K562 (cell line): ENCODE results near the gene SLC48A1. TPM values are rescaled to one million over a fixed set of nuclear protein-coding genes. Genes with fewer than 3 reads are reported as not detected.
A peak's percentile ranks its signal among the peaks of the same experiment; 100 is the strongest.

Experiments
- ATAC-seq: fragments of 200-7000 bp; cut with Tn5 transposase; 3 replicates; pipeline ENCODE4 v1.9.1; 2020; ENCODE audit warnings: moderate library complexity
- BruUV-seq: library from RNA; stranded (reverse); fragments of 400-500 nt; replicated peaks from 2 replicates; lab custom pipeline; 2021; lab: Mats Ljungman, UMichigan
- CTCF ChIA-PET: fragments of 300-600 bp; formaldehyde crosslinking; extraction: SDS; loops from one replicate; lab custom pipeline; 2021; ENCODE audit warnings: low intra/inter-chr PET ratio; lab: Yijun Ruan, JAX
- POLR2A ChIA-PET: fragments of 300-600, 350-650 bp; sonication (Branson Sonifier 250); formaldehyde crosslinking; extraction: SDS; loops from one replicate; lab custom pipeline; 2021; ENCODE audit warnings: antibody characterized with exemption, inconsistent platforms; lab: Yijun Ruan, JAX
- DNase-seq, 4 experiments: peaks; one replicate each; pipeline versions ENCODE4 v3.0.0 to v3.0.0-alpha.2; 2011 to 2018; ENCODE audit warnings: low spot score in 3 of 4, mixed read lengths in 3 of 4; ENCODE audit errors: extremely low read depth in 1 of 4
- FAIRE-seq: peaks from 2 replicates; lab custom pipeline; 2011; peaks lifted over from hg19 to GRCh38; lab: Jason Lieb, UNC
- H2AFZ ChIP-seq: 2 replicates; pipeline ENCODE4 v1.6.0; 2011; ENCODE audit warnings: low read depth, low read length, control low read depth, inconsistent platforms
- H3K27ac ChIP-seq: fragments of 200-600 bp; 3 replicates; pipeline ENCODE4 v1.8.0; 2011; ENCODE audit warnings: low read depth, mild to moderate bottlenecking, control low read depth, inconsistent platforms, low read length, moderate library complexity, mixed read lengths; ENCODE audit errors: extremely low read depth
- H3K27me3 ChIP-seq, 2 experiments: fragments of 300-600 bp in 1 of 2; 2 replicates in 1 of 2; 3 replicates in 1 of 2; pipeline versions ENCODE4 v1.6.0 to v1.8.0; 2011; ENCODE audit warnings: inconsistent platforms in 2 of 2, low read length in 2 of 2, mild to moderate bottlenecking in 1 of 2, mixed read lengths in 1 of 2, moderate library complexity in 1 of 2; ENCODE audit not compliant: control insufficient read depth in 2 of 2, insufficient read depth in 2 of 2
- H3K36me3 ChIP-seq: fragments of 300-600 bp; 3 replicates; pipeline ENCODE4 v1.8.0; 2011; ENCODE audit warnings: mild to moderate bottlenecking, low read length, inconsistent platforms; ENCODE audit not compliant: control insufficient read depth, insufficient read depth
- H3K4me1 ChIP-seq, 2 experiments: fragments of 200-600 bp in 1 of 2; replicated peaks in 1 of 2; 2 replicates in 1 of 2; 3 replicates in 1 of 2; pipeline versions ENCODE4 v1.5.1 to v1.8.0; 2011; ENCODE audit warnings: inconsistent platforms in 2 of 2, low read length in 2 of 2, mild to moderate bottlenecking in 1 of 2, mixed read lengths in 1 of 2, moderate library complexity in 1 of 2; ENCODE audit not compliant: control insufficient read depth in 2 of 2, insufficient read depth in 2 of 2
- H3K4me2 ChIP-seq: 2 replicates; pipeline ENCODE4 v1.6.1; 2011; ENCODE audit warnings: low read length, control low read depth, inconsistent platforms, mixed read lengths; ENCODE audit not compliant: insufficient read depth
- H3K4me3 ChIP-seq: fragments of 200-600 bp; sonication (generic), shearing (Covaris generic); 2 replicates; pipeline ENCODE4 v1.5.1; 2016; ENCODE audit warnings: control low read depth, inconsistent platforms
- H3K79me2 ChIP-seq: fragments of 200-600 bp; 3 replicates; pipeline ENCODE4 v1.8.0; 2011; ENCODE audit warnings: low read length, inconsistent platforms; ENCODE audit not compliant: control insufficient read depth, insufficient read depth
- H3K9ac ChIP-seq, 2 experiments: 2 replicates each; pipeline versions ENCODE4 v1.6.0 to v1.6.1; 2011; ENCODE audit warnings: low read depth in 2 of 2, low read length in 2 of 2, control low read depth in 1 of 2, inconsistent platforms in 1 of 2, mild to moderate bottlenecking in 1 of 2, mixed read lengths in 1 of 2; ENCODE audit not compliant: insufficient read depth in 1 of 2
- H3K9me1 ChIP-seq: one replicate; pipeline ENCODE4 v1.6.0; 2011; ENCODE audit warnings: inconsistent platforms, mild to moderate bottlenecking, low read length, moderate library complexity; ENCODE audit not compliant: control insufficient read depth, insufficient read depth
- H3K9me3 ChIP-seq: replicated peaks from 2 replicates; pipeline ENCODE4 v1.5.1; 2011; ENCODE audit warnings: low read depth, low read length, inconsistent platforms; ENCODE audit not compliant: control insufficient read depth, insufficient read depth
- H4K20me1 ChIP-seq: replicated peaks from 2 replicates; pipeline ENCODE4 v1.6.1; 2011; ENCODE audit warnings: low read length, inconsistent platforms, mixed read lengths; ENCODE audit not compliant: control insufficient read depth, insufficient read depth
- HNRNPL ChIP-seq: fragments of 200-400 bp; formaldehyde crosslinking; IDR thresholded peaks from 2 replicates; pipeline ENCODE4 v1.6.1; 2017; ENCODE audit warnings: low read depth, mild to moderate bottlenecking, low read length
- PHF21A ChIP-seq: fragments of 450-650 bp; IDR thresholded peaks from 2 replicates; pipeline ENCODE4 v1.6.1; 2017; ENCODE audit warnings: low read depth, borderline replicate concordance
- POLR2A ChIP-seq: fragments of 450-650 bp; conservative IDR thresholded peaks from 2 replicates; pipeline ENCODE4 v1.6.1; 2016
- POLR2G ChIP-seq: fragments of 200-400 bp; formaldehyde crosslinking; IDR thresholded peaks from 2 replicates; pipeline ENCODE4 v1.6.1; 2017; ENCODE audit warnings: low read depth, mild to moderate bottlenecking, antibody characterized with exemption, low read length, moderate library complexity
- RAD51 ChIP-seq: fragments of 450-650 bp; IDR thresholded peaks from 2 replicates; pipeline ENCODE4 v1.7.1; 2016; ENCODE audit warnings: low read depth, mild to moderate bottlenecking, borderline replicate concordance
- RBFOX2 ChIP-seq: fragments of 200-400 bp; formaldehyde crosslinking; IDR thresholded peaks from 2 replicates; pipeline ENCODE4 v1.6.1; 2017; ENCODE audit warnings: low read depth, mild to moderate bottlenecking, low read length, moderate library complexity
- RBM22 ChIP-seq: fragments of 200-400 bp; formaldehyde crosslinking; IDR thresholded peaks from 2 replicates; pipeline ENCODE4 v1.6.1; 2018; ENCODE audit warnings: low read length, low read depth; ENCODE audit not compliant: poor library complexity, severe bottlenecking
- TARDBP ChIP-seq: fragments of 450-650 bp; IDR thresholded peaks from 2 replicates; pipeline ENCODE4 v1.6.1; 2016
- ZFP30 ChIP-seq: fragments of 250-450 bp; sonication (Bioruptor Pico); IDR thresholded peaks from 2 replicates; pipeline ENCODE4 v1.8.0; 2022; ENCODE audit warnings: moderate library complexity, mild to moderate bottlenecking, inconsistent platforms, borderline replicate concordance
- ZNF444 ChIP-seq: fragments of 250-450 bp; sonication (Bioruptor Pico); IDR thresholded peaks from 2 replicates; pipeline ENCODE4 v1.4.0; 2020; ENCODE audit warnings: mild to moderate bottlenecking, moderate library complexity
- WGBS: fragments of 100-300 bp; shearing (Covaris generic); methylation state at CpG from one replicate; pipeline ENCODE4 v1.1.6; 2016; ENCODE audit warnings: low coverage, mixed read lengths; ENCODE audit not compliant: insufficient coverage; ENCODE audit errors: missing lambda C conversion rate; 5-methylcytosine and 5-hydroxymethylcytosine counted together
- in situ Hi-C: fragments of 300-500 bp; cut with MboI; formaldehyde crosslinking; loops from 4 replicates; pipeline ENCODE4 v1.15.0; 2018; ENCODE audit warnings: inconsistent platforms, mixed read lengths
- intact Hi-C: fragments of 100-400 bp; cut with micrococcal nuclease; formaldehyde crosslinking; loops from 2 replicates; pipeline ENCODE4 v1.14.2; 2022
- polyA plus RNA-seq, 8 experiments: library from polyadenylated mRNA; depleted of rRNA in 4 of 8; stranded (reverse) in 5 of 8; unstranded in 3 of 8; fragments of >200 nt; fragmentation: Nextera tagmentation in 2 of 8; fragmentation: Illumina TruSeq in 1 of 8; extraction: Ambion mirVana in 2 of 8; extraction: Trizol in 1 of 8; gene quantifications; 2 replicates each; pipeline versions ENCODE4 v1.2.1 to v1.2.3, GENCODE V29; 2011 to 2014; ENCODE audit warnings: inconsistent platforms in 1 of 8, missing spikeins in 1 of 8
- total RNA-seq, 7 experiments: library from RNA; depleted of rRNA in 6 of 7; stranded (reverse); fragments of >200 nt in 6 of 7; fragmentation: Illumina TruSeq in 2 of 7; extraction: Trizol in 2 of 7; gene quantifications; 2 replicates each; pipeline versions ENCODE4 v1.2.1 to v1.2.3, GENCODE V29; 2011 to 2021; ENCODE audit warnings: low replicate concordance in 1 of 7
- TF ChIP-seq, protein P1 (sequence below): sonication (generic); formaldehyde crosslinking; IDR thresholded peaks from 2 replicates; pipeline ENCODE4 v1.8.1; 2023; ENCODE audit warnings: mild to moderate bottlenecking, missing genetic modification reagents
- TF ChIP-seq, protein P2 (sequence below), 3 experiments: IDR thresholded peaks in 2 of 3; conservative IDR thresholded peaks in 1 of 3; 2 replicates each; pipeline ENCODE4 v1.5.1; 2011 to 2012; ENCODE audit warnings: low read length in 3 of 3, mild to moderate bottlenecking in 3 of 3, control low read depth in 2 of 3, improper control_type of control experiment in 1 of 3, inconsistent platforms in 1 of 3, low read depth in 1 of 3, mixed read lengths in 1 of 3, moderate library complexity in 1 of 3; ENCODE audit not compliant: insufficient read depth in 2 of 3

SLC48A1 gene
- total and polyA plus RNA-seq, 9 of the 15 experiments (the other 6 are each of a cell fraction or from before 2014, with no cell fraction given): 10.7 to 37.5 (median 18.7) TPM

DNA sequence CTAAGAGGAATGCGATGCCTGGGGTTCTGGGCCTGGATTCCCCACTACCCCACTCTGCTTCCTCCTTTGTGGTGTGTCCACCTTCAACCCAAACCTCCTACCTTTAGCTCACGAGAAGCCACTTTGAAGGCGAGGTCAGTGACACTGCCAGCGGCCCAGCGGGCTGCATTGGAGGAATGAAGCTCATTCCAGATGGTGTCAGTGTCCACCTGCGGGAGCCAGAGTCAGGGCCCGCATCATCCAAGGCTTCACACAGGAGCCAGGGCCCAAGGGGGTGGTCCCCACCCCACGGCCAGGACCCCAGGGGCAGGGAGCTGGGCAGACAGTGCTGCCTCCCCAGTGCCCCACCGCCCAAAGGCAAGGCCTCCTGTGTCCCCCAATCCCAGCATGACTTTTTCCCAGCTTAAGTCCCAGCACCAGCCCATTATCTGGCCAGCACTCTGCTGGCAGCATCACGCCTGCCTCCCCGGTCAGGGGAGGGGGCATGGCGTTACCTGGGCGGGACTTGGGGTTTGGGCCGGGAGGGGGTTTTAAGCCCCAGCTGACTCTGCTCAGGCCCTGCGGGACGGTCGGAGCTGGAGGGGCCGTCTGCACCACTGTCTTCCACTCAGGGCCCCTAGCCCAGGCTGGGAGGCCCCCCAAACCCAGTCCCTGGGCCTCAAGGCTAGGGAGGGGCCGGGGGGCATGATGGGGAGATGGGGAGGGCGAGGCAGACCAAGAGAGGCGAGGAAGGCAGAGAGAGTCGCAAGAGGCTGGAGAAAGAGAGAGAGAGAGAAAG lies 16.9 kb downstream of the SLC48A1 start:
- Histone ChIP-seq H3K9ac (peak overlapping the region in 1 of 2 experiments; percentile 57; a peak in 2 of 4 replicates), H3K36me3 (peaks cover 100% of the 10 kb centered on the region; the same call in 2 of the 3 replicates), H3K9me3 (no peaks in the 10 kb centered on the region), H3K4me3 (no peak overlapping the region), H3K79me2 (no peaks in the 10 kb centered on the region; the same call in 2 of the 3 replicates), H3K27me3 (no peaks in the 10 kb centered on the region), H3K27ac (no peak overlapping the region), H3K4me2 (no peak overlapping the region), H2AFZ (no peak overlapping the region), H4K20me1 (0 out of 2 replicates have a peak, but pooled peaks cover 6% of the 10 kb centered on the region), H3K9me1 (no peaks in the 10 kb centered on the region), H3K4me1 (peaks cover 0 to 13% of the 10 kb centered on the region in 2 experiments; a peak in 2 of 5 replicates)
- ChIA-PET POLR2A (interaction anchor here (0.6 to 5.5 kb wide), 10 partner anchors 9 to 386 kb away, joined by 3 to 38 read pairs (median 4); no protein-coding TSS in a partner anchor), CTCF (no interaction called here)
- WGBS: 83% methylated on average over 13 of the region's 22 CpGs
- FAIRE-seq (no peak), ATAC-seq (no peak), DNase-seq (no peak)
- intact Hi-C loops: no loop called here
- in situ Hi-C loops: loop anchor here (5.0 kb wide), 1 partner anchor 47 kb away; no protein-coding TSS in a partner anchor
- no TSS peak for BruUV-seq
- TF ChIP-seq POLR2G (peak; percentile 59), ZNF444 (CRISPR knock-in tag) (no peak), RBFOX2 (0 out of 2 replicates have a peak, but pooled peaks have one; percentile 10), ZFP30 (no peak), RBM22 (peak; percentile 62), PHF21A (no peak), TARDBP (no peak), RAD51 (no peak), POLR2A (0 out of 2 replicates have a peak, but pooled peaks have one; percentile 21), HNRNPL (no peak)
- TF ChIP-seq, protein P1, sequence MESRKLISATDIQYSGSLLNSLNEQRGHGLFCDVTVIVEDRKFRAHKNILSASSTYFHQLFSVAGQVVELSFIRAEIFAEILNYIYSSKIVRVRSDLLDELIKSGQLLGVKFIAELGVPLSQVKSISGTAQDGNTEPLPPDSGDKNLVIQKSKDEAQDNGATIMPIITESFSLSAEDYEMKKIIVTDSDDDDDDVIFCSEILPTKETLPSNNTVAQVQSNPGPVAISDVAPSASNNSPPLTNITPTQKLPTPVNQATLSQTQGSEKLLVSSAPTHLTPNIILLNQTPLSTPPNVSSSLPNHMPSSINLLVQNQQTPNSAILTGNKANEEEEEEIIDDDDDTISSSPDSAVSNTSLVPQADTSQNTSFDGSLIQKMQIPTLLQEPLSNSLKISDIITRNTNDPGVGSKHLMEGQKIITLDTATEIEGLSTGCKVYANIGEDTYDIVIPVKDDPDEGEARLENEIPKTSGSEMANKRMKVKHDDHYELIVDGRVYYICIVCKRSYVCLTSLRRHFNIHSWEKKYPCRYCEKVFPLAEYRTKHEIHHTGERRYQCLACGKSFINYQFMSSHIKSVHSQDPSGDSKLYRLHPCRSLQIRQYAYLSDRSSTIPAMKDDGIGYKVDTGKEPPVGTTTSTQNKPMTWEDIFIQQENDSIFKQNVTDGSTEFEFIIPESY (CRISPR knock-in tag): peak; percentile 90
- TF ChIP-seq, protein P2, sequence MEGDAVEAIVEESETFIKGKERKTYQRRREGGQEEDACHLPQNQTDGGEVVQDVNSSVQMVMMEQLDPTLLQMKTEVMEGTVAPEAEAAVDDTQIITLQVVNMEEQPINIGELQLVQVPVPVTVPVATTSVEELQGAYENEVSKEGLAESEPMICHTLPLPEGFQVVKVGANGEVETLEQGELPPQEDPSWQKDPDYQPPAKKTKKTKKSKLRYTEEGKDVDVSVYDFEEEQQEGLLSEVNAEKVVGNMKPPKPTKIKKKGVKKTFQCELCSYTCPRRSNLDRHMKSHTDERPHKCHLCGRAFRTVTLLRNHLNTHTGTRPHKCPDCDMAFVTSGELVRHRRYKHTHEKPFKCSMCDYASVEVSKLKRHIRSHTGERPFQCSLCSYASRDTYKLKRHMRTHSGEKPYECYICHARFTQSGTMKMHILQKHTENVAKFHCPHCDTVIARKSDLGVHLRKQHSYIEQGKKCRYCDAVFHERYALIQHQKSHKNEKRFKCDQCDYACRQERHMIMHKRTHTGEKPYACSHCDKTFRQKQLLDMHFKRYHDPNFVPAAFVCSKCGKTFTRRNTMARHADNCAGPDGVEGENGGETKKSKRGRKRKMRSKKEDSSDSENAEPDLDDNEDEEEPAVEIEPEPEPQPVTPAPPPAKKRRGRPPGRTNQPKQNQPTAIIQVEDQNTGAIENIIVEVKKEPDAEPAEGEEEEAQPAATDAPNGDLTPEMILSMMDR (IDR thresholded peaks at IDR 0.05 in 2 of 3, conservative IDR thresholded peaks at IDR 0.05 in 1 of 3; ENCODE audit: insufficient read depth in 2 of 3, low read depth in 1 of 3, low read length in 3 of 3): peak in 2 of 3 experiments; percentile 7 to 11; a peak in 1 of 6 replicates
